Stimulated activated CD4-positive, alpha-beta T cell treated with anti-CD3 and anti-CD28 coated beads, Interleukin-2, amount 100 ng/mL, for 48 hours (primary cell): ENCODE results near the gene HRH4.
A peak's percentile ranks its signal among the peaks of the same experiment; 100 is the strongest.

Experiments
- DNase-seq, 2 donors: peaks; one replicate each; pipeline ENCODE4 v3.0.0-alpha.2; 2020

HRH4 gene

DNA sequence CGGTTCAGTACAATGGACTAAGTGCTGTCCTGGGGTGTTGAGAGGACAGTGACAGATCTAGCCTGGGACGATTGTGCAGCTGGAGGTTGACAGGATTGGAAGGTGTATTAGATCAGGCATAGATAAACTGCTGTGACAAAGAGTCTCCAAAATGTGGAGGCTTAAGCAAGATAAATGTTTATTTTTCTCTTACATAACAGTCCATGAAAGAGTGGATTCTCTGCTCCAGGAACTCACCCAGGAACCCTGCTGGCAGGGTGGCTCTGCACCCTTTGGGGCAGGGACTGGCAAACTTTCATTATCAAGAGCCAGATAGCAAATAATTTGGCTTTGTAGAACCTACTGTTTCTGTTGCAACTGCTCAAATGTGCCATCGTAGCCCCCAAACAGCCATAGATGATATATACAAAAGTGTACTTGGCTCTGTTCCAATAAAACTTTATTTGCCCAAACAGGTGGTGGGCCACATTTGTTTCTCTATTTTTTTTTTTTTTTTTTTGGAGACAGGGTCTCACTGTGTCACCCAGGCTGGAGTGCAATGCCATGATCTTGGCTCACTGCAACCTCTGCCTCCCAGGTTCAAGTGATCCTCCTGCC, 9.7 kb downstream of the HRH4 start:
- no peak for DNase-seq

DNA sequence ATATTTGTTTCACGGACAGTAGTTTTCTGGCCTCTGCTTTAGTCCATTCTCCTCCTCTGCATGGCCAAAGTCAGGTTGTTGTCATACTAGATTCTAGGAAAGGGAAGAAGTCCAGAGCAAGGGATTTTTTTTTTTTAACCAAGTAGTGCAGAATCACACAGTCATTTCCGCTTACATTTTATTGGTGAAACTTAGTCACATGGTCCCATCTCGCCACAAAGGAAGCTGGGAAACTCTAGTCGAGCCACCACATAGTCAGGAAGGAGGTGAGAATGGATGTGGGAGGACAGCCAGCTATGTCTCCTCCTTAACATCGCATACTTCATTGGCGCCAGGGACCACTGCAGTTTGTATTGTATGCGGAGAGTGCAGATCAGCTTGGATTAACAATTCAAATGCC, 10.4 kb downstream of the HRH4 start:
- DNase-seq, result no peak

DNA sequence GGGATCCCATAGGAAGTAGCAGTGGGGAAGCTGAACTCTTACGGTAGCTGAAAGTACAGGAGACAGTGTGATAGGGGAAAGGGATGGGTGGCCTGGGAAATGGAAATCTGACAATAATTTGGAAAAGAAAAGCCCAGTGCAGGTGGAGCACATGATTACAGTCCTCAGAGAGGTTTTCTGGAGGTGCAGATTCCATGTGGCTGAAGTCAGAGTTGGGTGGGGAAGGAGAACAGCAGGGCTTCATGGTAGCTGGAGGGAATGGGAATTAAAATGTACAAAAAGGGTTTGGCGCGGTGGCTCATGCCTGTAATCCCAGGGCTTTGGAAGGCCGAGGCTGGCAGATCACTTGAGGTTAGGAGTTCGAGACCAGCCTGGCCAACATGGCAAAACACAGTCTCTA, 12.2 kb downstream of the HRH4 start:
- no peak for DNase-seq

DNA sequence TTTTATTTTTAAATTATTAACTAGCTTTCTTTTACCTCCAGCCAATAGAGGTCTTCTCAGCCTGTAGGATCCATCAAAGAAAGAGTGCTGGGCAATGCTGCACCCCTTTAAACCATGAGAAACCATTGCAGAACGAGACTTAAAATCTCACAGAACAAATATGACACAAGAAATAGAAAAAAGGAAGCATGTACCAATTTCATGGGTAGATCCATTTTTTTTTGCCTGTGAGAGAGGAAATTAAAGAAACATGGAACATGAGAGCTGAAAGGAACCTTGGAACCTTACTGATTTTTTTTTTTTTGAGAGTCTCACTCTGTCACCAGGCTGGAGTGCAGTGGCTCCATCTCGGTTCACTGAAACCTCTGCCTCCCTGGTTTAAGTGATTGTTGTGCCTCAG, 14.0 kb downstream of the HRH4 start:
- no peak for DNase-seq

DNA sequence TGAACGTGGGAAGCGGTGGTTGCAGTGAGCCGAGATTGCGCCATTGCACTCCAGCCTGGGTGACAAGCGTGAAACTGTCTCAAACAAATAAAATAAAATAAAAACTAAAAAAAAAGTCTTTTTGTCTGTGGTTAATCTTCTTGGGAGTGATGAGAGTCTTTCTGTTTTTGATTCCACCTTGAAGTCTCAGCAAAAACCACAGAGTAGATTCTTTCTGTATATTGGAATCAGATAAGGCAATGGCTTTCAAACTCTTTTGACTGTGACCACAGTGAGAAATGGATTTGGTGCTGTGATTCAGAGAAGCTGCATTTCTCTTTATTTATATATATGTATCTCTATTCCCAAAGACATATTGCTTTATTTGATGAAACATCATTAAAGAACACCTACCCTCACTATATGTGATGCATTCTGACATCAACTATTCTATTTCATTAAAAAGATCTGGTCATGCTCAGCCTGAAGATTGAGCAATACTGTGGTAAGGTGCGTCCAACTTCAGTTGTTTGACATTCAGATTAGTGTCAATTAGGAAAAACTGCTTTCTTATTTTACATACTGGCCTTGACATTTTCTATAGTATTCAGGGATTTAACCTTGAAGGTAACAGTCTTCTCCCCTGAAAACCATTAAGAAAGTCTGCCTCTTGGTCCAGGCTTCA, 15.6 kb downstream of the HRH4 start:
- no peak for DNase-seq

DNA sequence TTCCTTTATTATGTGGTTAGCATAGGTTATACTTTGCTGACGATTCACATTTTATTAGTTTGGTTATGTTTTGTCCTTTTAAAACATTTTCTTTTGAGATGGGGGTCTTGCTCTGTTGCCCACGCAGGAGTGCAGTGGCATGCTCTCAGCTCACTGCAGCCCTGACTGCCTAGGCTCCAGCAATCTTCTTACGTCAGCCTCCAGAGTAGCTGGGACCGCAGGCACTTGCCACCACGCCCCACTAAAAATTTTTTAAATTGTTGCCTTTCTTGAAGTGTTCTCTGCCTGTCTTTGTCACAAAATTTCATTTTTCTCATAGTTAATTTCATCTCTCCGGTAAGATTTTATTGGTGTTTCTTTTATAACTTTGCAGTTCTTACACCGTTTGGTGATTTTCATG, 18.9 kb downstream of the HRH4 start:
- no peak for DNase-seq

DNA sequence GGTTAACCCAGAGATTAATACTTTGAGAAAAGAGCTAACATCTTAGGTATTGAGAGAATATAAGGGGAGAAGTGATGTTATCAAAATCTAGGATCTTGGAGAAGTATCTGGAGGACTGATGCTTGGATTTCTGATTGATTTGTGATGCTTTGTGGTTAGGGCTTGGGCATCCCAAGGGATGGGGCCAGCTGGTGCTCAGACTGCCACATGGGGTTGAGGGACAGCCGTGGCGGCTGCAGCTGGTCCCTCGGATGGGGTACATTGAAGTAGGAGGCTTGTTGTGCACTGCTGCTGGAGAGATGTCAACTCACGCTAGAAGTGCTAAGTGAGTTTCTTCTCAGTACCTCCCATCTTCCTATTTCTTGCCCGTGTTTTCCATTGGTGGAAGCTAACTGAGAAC, 22.4 kb downstream of the HRH4 start:
- no peak for DNase-seq

DNA sequence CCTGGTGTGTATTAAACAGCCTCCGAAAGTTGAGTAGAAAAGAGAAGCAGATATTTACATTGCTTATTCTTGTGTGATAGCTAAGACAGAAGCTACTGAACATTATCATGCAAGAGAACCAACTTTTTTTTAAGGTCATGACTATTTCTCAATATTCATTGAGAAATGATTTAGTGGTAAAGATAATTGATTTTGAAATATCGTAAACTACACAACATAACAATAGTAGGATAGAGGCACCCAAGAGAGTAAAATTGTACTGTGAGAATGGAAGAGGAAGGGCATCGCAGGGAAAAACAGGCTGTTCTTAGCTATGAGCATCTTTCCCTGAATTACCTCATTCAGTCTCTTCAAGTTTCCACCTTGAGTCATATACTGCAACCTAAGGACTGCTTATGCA, 25.2 kb downstream of the HRH4 start:
- DNase-seq, result no peak

DNA sequence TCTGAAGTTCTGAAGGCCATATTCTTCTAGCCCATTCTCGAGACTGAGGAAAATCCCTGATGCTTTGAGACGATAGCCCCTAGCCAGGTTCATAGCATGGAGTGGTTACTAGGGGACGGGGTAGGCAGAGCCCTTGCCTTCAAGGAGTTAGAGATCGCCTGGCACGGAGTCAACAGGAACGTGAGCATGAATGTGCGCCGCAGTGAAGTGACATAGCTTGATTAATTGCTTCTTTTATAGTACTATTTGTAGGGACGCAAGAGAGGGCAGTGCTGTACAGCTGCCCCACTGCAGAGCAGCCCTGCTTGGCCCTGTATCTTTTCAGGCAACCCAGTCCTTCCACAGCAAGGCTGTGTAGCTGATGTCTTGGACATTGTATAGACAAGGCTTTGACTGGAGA, 26.2 kb downstream of the HRH4 start:
- no peak for DNase-seq

DNA sequence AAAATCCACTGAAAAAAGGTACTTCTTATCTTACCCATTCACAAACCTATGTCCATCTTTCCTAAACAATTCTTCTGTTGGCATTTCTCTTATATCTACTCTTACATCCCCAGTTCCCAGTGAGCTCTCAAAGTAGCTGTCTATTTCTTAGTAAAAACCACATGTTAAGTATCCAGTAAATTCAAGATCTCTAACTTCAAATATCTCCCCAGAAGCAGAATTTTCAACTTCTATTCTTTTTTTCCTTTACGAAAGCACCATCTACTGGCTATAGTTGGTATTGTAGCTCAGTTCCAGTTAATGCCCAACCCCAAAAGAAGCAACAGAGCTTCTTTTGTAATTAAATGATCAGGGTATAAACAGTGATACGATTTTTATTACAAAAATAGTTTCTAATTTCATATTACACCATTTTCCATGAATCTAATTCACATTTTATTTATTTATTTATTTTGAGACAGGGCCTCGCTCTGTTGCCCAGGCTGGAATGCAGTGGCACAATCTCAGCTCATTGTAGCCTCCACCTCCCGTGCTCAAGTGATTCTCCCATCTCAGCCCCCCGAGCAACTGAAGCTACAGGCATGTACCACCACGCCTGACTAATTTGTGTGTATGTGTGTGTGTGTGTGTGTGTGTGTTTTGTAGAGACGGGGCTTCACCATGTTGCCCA, 28.5 kb downstream of the HRH4 start:
- peak in 1 of 2 donors; percentile 19 for DNase-seq

DNA sequence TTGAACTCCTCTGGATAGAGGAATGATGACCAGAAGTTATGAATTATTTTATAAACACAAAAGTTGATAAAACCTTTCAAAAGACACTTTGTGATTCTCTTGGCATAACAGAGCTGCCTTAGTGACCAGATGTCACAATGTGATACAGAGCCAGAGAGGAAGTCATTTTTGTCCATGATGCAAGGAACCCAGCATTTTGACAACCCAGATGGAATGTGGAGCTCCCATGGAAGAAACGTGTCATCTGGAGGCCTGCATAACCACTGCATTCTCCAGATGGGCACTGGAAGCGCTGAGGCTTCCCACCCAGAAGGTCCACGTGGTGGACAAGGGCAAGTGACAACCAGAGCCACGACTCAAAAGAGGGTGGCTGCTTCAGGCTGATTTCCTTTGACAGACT, 30.1 kb downstream of the HRH4 start:
- no peak for DNase-seq

DNA sequence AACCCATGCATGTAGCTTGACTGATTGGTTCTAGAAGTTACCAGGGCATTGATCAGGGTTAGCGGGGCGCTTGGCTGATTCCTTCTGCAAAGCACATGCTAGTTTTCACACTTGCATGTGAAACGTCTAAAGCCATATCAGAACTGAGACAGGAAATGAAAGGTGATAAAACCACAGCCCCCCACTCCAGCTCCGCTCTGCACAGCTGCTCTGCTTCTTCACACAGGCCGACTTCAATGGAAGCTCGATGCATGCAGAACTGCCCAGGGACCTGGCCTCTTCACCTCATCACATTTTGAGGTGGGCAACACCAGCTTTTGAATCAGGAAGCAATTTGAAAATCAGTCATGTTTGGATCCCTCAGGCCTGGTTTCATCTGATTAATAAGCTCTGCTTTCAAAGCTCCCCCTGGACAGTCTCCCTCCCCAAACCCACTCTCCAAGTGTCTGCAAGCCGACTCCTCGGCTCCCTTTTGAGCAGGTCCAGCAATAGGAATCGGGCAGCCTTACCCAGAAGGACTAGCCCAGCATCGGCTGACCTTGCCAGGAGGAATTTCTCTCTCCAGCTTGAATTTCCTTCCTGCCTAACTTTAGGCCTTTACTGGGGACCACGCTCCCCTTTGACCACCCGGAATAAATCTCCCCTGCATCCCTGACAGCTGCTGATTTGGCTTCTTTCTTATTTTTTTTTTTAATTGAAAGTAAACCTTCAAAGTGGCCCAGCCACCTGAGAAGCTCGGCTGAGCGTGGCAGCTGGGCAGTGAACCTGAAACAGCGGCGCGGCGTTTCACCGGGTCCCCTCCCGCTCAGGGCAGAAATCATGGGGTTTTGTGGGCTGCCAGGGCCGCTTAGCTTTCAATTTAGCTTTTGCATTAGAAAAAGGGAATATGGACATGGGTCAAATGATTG, 31.7 kb downstream of the HRH4 start:
- DNase-seq, result no peak

DNA sequence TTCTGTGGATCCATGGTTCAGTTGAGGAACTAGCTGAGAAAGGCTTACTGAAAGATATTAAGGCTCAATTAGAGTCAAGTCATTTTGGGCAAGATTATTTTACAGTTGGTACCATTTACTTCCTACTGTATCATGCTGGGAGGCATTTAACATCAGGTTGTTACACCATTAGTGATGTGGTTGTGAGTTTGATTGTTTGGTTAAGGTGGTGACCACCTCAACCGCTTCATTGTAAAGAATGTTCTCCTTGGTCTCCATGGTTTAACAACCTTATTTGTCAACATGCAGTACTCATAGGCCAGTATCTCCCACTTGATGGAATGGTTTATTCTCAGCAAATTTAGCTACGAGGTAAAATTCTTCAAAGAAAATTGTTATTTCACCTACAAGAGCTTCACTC, 34.1 kb downstream of the HRH4 start:
- DNase-seq, result no peak

DNA sequence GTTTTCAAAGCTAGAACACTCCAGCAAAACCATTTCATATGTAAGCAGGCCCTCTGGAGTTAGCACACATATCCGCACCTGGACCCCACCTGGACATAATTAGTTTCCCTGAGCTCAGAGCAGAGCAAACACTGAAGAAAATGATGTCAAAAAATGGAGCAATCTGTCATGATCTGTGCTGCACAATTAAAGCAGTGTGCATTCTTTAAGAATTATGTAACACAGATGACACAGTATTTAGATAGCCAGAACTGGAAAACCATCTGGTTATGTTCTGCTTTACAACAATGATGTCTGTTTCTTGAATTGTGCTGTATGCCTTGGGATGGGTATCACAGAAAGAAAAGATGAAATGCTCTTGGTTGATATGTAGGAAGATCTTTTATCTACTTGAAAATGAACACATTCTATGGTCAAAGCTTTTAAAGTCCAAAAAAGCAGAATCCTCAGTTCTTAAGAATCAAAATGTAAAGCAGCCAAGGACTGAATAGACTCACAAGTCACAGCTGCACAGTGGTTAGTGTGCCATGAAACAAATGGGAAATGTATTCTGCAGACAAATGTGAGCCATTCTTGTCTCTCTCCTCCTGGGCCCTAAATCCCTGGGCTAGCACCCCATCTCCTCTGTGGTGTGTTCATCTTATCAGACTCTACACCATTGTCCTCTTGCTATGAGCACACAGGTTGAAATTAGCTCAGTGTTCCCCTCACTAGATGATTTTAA, 36.8 kb downstream of the HRH4 start:
- no peak for DNase-seq

DNA sequence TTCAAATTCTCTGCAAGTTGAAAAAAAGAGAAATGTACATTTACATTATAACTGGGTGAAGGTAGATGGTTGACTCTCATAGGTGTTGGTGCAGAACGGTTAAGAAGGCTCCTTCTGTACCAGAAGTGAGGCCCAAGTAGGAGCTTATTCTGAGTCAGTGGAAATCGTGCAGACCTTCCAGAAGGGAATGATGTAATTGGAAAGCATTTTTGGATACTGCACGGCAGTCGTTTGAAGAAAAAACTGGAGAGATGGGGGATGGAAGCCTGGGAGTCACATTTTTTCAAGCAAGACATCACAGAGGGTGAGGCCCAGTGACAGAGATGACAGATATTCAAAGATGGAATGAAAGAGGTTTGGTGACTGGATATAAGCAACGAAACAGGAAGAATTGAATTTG, 39.4 kb downstream of the HRH4 start:
- no peak for DNase-seq

DNA sequence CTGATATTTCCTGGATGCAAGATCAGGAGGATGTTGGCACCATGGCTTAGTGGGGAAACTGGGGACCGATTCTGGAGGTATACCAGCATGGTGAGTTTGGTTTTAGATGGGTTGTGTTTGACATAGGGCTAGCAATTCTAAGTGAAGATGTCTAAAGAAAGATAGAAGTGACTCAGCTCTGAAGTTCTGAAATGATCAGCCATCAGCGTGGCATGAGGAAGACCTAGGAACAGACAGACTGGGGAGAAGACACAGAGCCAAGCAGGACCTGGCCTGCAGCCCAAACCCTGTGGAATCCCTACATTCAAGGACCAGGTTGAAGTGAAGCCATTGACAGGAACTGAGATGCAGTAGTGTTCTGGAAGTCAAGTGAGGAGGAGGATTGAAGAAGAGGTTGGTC, 39.8 kb downstream of the HRH4 start:
- DNase-seq, result no peak

DNA sequence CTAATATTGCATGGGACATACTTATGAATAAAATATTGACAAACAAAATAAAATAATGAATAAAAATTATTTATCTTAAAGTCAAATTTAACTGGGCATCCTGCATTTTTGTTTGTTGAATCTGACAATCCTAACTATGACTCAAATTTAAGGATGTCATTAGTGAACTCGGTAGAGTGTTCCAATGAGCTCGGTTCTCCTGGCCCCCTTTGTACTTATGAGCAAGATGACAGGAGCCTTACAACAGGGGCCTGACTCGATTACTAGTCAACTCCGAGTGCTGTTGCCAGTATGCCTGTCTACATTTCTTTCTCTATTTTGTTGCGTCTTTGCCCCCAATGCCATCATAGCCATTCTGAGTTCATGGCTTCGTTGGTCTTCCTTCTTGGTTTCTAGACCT, 40.3 kb downstream of the HRH4 start:
- DNase-seq, result no peak

DNA sequence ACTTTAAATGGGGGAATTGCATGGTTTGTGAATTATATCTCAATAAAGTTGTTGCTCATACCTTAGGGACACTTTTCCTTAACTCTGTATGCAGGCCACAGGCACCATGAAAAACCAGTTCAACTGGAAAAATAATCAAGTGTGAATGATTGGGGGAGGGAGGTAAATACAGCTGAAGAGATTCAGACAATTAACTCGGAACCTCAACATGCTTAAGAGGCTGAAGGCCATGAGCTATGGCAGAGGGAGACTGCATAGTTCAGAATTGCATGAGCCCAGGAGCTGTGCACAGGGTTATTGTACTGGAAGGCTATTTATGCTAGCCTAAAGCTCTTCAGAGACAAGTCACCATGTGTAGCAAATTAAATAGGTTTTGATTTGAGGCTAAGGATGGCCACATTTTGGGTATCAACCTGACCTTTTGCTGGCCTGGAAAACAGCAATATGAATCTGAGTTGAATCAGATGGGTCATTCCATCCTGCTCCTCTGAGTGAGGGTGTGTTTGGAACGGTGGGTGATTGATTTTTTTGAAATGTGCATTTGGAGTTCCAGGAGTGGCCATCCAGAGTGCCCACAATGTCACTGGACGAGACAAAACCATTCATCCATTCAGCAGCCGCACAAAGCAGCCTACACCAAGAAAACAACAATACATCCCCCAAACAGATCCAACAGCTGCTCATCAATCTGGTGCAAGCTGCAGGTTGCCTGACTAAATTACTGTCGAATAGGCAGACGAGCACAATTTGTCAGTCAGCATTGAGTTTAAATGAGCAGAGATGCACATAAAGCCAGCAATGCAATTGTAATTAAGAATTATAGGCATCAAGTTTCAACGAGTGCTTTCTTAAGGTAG, 42.5 kb downstream of the HRH4 start:
- no peak for DNase-seq

DNA sequence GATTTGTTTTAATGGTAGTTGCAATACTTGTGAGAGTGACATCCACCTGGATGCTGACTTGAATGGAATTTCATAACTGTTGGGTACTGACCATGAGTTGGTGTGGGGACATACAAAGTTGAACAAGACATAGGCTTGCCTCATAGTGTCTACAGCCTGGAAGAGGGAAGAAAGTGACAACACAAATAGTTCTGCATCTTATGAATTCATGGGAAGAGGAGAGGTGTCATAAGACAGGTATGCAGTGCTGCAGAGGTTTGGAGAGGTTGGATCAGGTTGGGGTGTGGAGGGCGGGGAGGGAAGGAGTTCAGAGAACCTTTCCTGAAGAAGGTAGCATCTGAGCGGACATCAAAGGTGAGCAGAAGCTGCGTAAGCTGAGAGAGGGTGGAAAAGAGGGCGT, 44.0 kb downstream of the HRH4 start:
- DNase-seq, result no peak

DNA sequence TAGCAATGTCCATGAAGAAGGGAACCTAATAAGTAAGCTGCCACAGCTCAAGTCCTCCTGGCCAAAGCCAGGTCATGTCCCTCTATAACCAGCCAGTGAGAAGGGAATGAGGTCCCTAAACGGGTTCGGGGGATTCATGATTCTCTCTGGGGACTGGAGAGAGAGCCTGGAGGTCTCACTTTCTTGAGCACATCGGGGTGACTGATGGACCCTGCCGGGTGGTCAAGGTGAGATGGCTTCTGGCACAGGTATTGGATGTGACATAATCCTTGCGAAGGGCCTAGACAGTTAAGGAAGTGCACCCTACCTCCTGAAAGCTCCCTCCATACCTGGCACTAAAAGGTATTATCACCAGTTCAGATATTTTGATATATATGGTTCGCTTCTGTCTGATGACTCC, 45.7 kb downstream of the HRH4 start:
- no peak for DNase-seq

DNA sequence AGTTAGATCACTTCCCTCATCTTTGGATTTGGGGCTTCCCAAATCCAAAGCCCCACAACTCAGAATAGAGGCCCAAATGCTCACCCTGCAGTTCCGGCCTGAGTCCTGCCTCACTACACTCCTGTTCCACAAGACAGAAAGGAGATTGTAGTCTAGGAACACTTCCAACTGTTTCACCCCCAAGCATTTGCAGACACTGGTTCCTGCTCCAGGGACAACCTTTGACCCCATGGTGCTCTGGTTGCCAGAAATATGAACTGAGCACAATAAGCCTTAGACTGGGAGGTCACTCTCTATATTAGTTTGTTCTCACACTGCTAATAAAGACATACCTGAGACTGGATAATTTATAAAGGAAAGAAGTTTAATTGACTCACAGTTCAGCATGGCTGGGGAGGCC, 49.0 kb downstream of the HRH4 start:
- no peak for DNase-seq

DNA sequence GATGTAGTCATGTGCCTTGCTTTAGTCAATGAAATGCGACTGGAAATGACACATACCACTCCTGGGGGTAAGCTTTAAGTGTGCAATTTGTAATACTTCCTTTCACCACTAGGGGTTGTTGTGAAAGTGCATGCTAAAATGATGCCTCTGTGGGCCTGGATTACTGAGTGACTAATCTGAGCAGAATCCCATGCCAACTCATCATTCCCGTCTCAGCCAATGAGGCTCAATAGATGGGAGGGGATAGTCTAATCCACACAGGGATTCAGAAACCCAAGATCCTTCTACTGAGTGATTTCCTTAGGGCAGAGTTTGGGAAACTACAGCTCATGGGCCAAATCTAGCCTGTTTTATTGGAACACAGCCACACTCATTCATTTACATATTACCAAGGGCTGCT, 54.0 kb downstream of the HRH4 start:
- DNase-seq, result no peak
